Gastroesophageal sphincter (tissue), 2 donors: ENCODE results near the gene NDUFA6.

Source experiments
- EP300 ChIP-seq: sonication (generic); formaldehyde crosslinking; IDR thresholded peaks from one replicate; pipeline ENCODE4 v1.6.1; 2017; ENCODE audit warnings: antibody characterized with exemption, mild to moderate bottlenecking
- POLR2A ChIP-seq, 2 donors: fragments of 450-650 bp; IDR thresholded peaks; one replicate each; pipeline ENCODE4 v1.6.1; 2017; ENCODE audit warnings: antibody characterized with exemption in 2 of 2, mild to moderate bottlenecking in 2 of 2, moderate library complexity in 1 of 2

DNA sequence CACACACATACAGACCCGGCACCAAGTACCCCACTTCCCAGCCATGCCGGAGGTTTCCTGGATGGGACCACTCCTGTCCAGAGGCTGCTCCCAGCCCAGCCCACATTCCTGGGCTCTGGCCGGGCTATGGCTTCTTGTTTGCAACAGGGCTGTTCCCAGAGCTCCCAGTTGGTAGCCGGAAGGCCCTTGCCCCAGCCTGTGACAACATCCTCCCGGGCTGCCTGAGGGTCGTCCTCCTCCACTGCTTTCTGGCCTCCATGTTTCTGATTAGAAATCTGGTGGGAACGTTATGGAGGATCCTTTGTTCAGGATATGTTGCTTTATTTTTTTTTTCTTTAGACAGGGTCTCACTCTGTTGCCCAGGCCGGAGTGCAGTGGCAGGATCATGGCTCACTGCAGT is 41.0 kb upstream of the NDUFA6 start:
- TF ChIP-seq EP300 (no peak), POLR2A (IDR thresholded peaks at IDR 0.05) (no peak)
